GM12878 (cell line): ENCODE measurements around the gene MDK. TPM values are rescaled to one million over a fixed set of nuclear protein-coding genes. Genes with fewer than 3 reads are reported as not detected.

Experiments used
- ATAC-seq: fragments of 200-7000 bp; cut with Tn5 transposase; 3 replicates; pipeline ENCODE4 v1.9.1; 2020; ENCODE audit warnings: mild to moderate bottlenecking, moderate library complexity
- BruUV-seq: library from RNA; stranded (reverse); fragments of 400-500 nt; replicated peaks from 2 replicates; lab custom pipeline; 2021; lab: Mats Ljungman, UMichigan
- CTCF ChIA-PET: fragments of 300-600 bp; sonication (Branson Sonifier 250); formaldehyde crosslinking; extraction: SDS; loops from one replicate; lab custom pipeline; 2021; ENCODE audit warnings: inconsistent platforms; lab: Yijun Ruan, JAX
- POLR2A ChIA-PET: fragments of 350-600 bp; formaldehyde crosslinking; extraction: SDS; loops from one replicate; lab custom pipeline; 2021; ENCODE audit warnings: inconsistent platforms; lab: Charles Lee
- RAD21 ChIA-PET: fragments of 300-600 bp; sonication (Branson Sonifier 250); formaldehyde crosslinking; loops from one replicate; lab custom pipeline; 2023; ENCODE audit warnings: antibody characterized with exemption; ENCODE audit not compliant: unreplicated experiment; lab: Charles Lee
- SMC1A ChIA-PET: fragments of 300-600 bp; sonication (Branson Sonifier 250); formaldehyde crosslinking; loops from one replicate; lab custom pipeline; 2023; ENCODE audit not compliant: unreplicated experiment, uncharacterized antibody; lab: Charles Lee
- DNase-seq: peaks from one replicate; pipeline ENCODE4 v3.0.0-alpha.2; 2011; ENCODE audit warnings: low read depth, low spot score
- FAIRE-seq: peaks from 3 replicates; lab custom pipeline; 2011; peaks lifted over from hg19 to GRCh38; lab: Jason Lieb, UNC
- H2AFZ ChIP-seq: 2 replicates; pipeline ENCODE4 v1.6.0; 2011; ENCODE audit warnings: low read depth, low read length, control low read depth; ENCODE audit not compliant: control insufficient read depth
- H3K27ac ChIP-seq: 2 replicates; pipeline ENCODE4 v1.5.1; 2011; ENCODE audit warnings: control low read depth; ENCODE audit not compliant: control insufficient read depth, insufficient read depth
- H3K27me3 ChIP-seq, 2 experiments: replicated peaks in 1 of 2; 2 replicates each; pipeline versions ENCODE4 v1.6.0 to v1.6.1; 2011; ENCODE audit warnings: low read length in 1 of 2; ENCODE audit not compliant: control insufficient read depth in 2 of 2, insufficient read depth in 2 of 2
- H3K36me3 ChIP-seq, 2 experiments: 2 replicates each; pipeline ENCODE4 v1.5.1; 2011; ENCODE audit warnings: low read length in 1 of 2; ENCODE audit not compliant: control insufficient read depth in 2 of 2, insufficient read depth in 2 of 2
- H3K4me1 ChIP-seq: 2 replicates; pipeline ENCODE4 v1.6.1; 2011; ENCODE audit warnings: mild to moderate bottlenecking, low read length, moderate library complexity, mixed read lengths; ENCODE audit not compliant: control insufficient read depth, insufficient read depth
- H3K4me2 ChIP-seq: 2 replicates; pipeline ENCODE4 v1.6.0; 2011; ENCODE audit warnings: control low read depth; ENCODE audit not compliant: control insufficient read depth, insufficient read depth
- H3K4me3 ChIP-seq: fragments of 200-600 bp; sonication (generic); 2 replicates; pipeline ENCODE4 v1.5.1; 2016
- H3K79me2 ChIP-seq: 2 replicates; pipeline ENCODE4 v1.6.0; 2011; ENCODE audit warnings: low read length; ENCODE audit not compliant: control insufficient read depth, insufficient read depth
- H3K9ac ChIP-seq: 2 replicates; pipeline ENCODE4 v1.8.0; 2011; ENCODE audit warnings: low read length, control low read depth, mixed read lengths; ENCODE audit not compliant: control insufficient read depth, insufficient read depth
- H3K9me3 ChIP-seq: replicated peaks from 3 replicates; pipeline ENCODE4 v1.5.1; 2011; ENCODE audit warnings: mild to moderate bottlenecking, low read length; ENCODE audit not compliant: control insufficient read depth, insufficient read depth
- H4K20me1 ChIP-seq: 2 replicates; pipeline ENCODE4 v1.6.0; 2011; ENCODE audit not compliant: control insufficient read depth, insufficient read depth
- ASH2L ChIP-seq: fragments of 300-600, 200-600 bp; sonication (generic); IDR thresholded peaks from 2 replicates; pipeline ENCODE4 v1.6.1; 2017; ENCODE audit warnings: low read depth, mild to moderate bottlenecking, borderline replicate concordance
- CBFB ChIP-seq: IDR thresholded peaks from 2 replicates; pipeline ENCODE4 v1.6.1; 2016; ENCODE audit warnings: antibody characterized with exemption, low read depth
- IKZF1 ChIP-seq: fragments of 450-650 bp; conservative IDR thresholded peaks from 2 replicates; pipeline ENCODE4 v1.6.1; 2017; ENCODE audit warnings: antibody characterized with exemption, mild to moderate bottlenecking
- MTA2 ChIP-seq: fragments of 450-650 bp; IDR thresholded peaks from 2 replicates; pipeline ENCODE4 v1.6.1; 2016; ENCODE audit warnings: low read depth, mild to moderate bottlenecking, moderate library complexity
- NFYA ChIP-seq: IDR thresholded peaks from 2 replicates; pipeline ENCODE4 v1.6.1; 2011; ENCODE audit warnings: low read depth, mild to moderate bottlenecking, low read length, improper control_type of control experiment, borderline replicate concordance
- RB1 ChIP-seq: fragments of 450-650 bp; formaldehyde crosslinking; IDR thresholded peaks from 2 replicates; pipeline ENCODE4 v1.6.1; 2017; ENCODE audit warnings: mild to moderate bottlenecking, borderline replicate concordance
- REST ChIP-seq: IDR thresholded peaks from 2 replicates; pipeline ENCODE4 v1.6.1; 2012; ENCODE audit warnings: mild to moderate bottlenecking, low read depth, low read length
- RFX5 ChIP-seq: IDR thresholded peaks from 2 replicates; pipeline ENCODE4 v1.6.1; 2011; ENCODE audit warnings: low read depth, low read length, improper control_type of control experiment
- SIN3A ChIP-seq: IDR thresholded peaks from 2 replicates; pipeline ENCODE4 v1.6.1; 2012; ENCODE audit warnings: low read depth, low read length, improper control_type of control experiment
- SPI1 ChIP-seq: IDR thresholded peaks from 2 replicates; pipeline ENCODE4 v1.6.1; 2011; ENCODE audit warnings: low read depth, mild to moderate bottlenecking, low read length, moderate library complexity, borderline replicate concordance; ENCODE audit not compliant: insufficient read depth
- ZBTB4 ChIP-seq: fragments of 450-650 bp; formaldehyde crosslinking; IDR thresholded peaks from 2 replicates; pipeline ENCODE4 v1.4.0; 2022; ENCODE audit warnings: mild to moderate bottlenecking, moderate library complexity
- WGBS: methylation state at CpG from one replicate; pipeline ENCODE4 v1.1.6; 2016; ENCODE audit warnings: low lambda C conversion rate; ENCODE audit not compliant: insufficient replicate concordance, insufficient coverage; ENCODE audit errors: missing lambda C conversion rate; 5-methylcytosine and 5-hydroxymethylcytosine counted together
- in situ Hi-C: fragments of 300-500 bp; cut with MboI; formaldehyde crosslinking; loops from 9 replicates; pipeline ENCODE4 v1.14.3; 2018; ENCODE audit warnings: mixed read lengths
- intact Hi-C: fragments of 100-400 bp; cut with micrococcal nuclease; formaldehyde crosslinking; loops from one replicate; pipeline ENCODE4 v1.14.2; 2022; ENCODE audit not compliant: unreplicated experiment
- polyA plus RNA-seq, 11 experiments: library from polyadenylated mRNA; depleted of rRNA in 4 of 11; unstranded in 6 of 11; stranded (reverse) in 5 of 11; fragments of >200 nt; fragmentation: Nextera tagmentation in 4 of 11; fragmentation: Illumina TruSeq in 1 of 11; extraction: Ambion mirVana in 4 of 11; extraction: Trizol in 1 of 11; gene quantifications; 1 replicate in 1 of 11; 2 replicates in 10 of 11; pipeline versions ENCODE4 v1.2.1 to v1.2.3, GENCODE V29; 2011 to 2016; ENCODE audit warnings: inconsistent platforms in 2 of 11, missing spikeins in 2 of 11, low read depth in 1 of 11
- total RNA-seq, 4 experiments: library from RNA; depleted of rRNA in 3 of 4; stranded (reverse); fragments of >200 nt in 3 of 4; fragmentation: Illumina TruSeq in 1 of 4; extraction: Trizol in 1 of 4; gene quantifications; 2 replicates each; pipeline versions ENCODE4 v1.2.1 to v1.2.3, GENCODE V29; 2013 to 2021
- TF ChIP-seq, protein P1 (sequence below): IDR thresholded peaks from 2 replicates; pipeline ENCODE4 v1.6.1; 2012; ENCODE audit warnings: low read length, inconsistent platforms
- TF ChIP-seq, protein P2 (sequence below): fragments of 450-650 bp; IDR thresholded peaks from 2 replicates; pipeline ENCODE4 v1.6.1; 2018; ENCODE audit warnings: mild to moderate bottlenecking, low read depth, moderate library complexity; ENCODE audit not compliant: partially characterized antibody

Gene MDK
- total and polyA plus RNA-seq, 10 of the 15 experiments (the other 5 are each of a cell fraction or from before 2014, with no cell fraction given), result 0.77 to 17.8 (median 9.9) TPM

GRCh38 chr11:46404476-46405017 is 23.1 kb downstream of the MDK start:
- no peak overlapping the region for H3K4me3 ChIP-seq
- no peak for DNase-seq
- ChIA-PET POLR2A (no interaction called here), RAD21 (interaction anchor here (1.4 kb wide), 1 partner anchor 85 kb away, joined by 3 read pairs; no protein-coding TSS in a partner anchor), SMC1A (no interaction called here), CTCF (interaction anchor here (1.7 kb wide), 1 partner anchor 14 kb away, joined by 4 read pairs; no protein-coding TSS in a partner anchor)
- BruUV-seq, result no TSS peak
- peaks cover 14 to 21% of the 10 kb centered on the region in 2 experiments; a peak in 3 of 4 replicates for H3K36me3 ChIP-seq
- H3K9me3 ChIP-seq, result no peaks in the 10 kb centered on the region
- no peaks in the 10 kb centered on the region for H3K27me3 ChIP-seq
- FAIRE-seq, result no peak
- no peak overlapping the region for H2AFZ ChIP-seq
- no peaks in the 10 kb centered on the region; the same call in 1 of the 2 replicates for H4K20me1 ChIP-seq
- no peaks in the 10 kb centered on the region for H3K79me2 ChIP-seq
- H3K9ac ChIP-seq, result no peak overlapping the region; the same call in 1 of the 2 replicates
- intact Hi-C loops, result no loop called here
- H3K4me2 ChIP-seq, result no peak overlapping the region
- in situ Hi-C loops, result no loop called here
- no peaks in the 10 kb centered on the region for H3K4me1 ChIP-seq
- 96% methylated on average over 5 of the region's 5 CpGs for WGBS
- no peak overlapping the region for H3K27ac ChIP-seq
- ATAC-seq, result no peak
- TF ChIP-seq MTA2, result no peak
- TF ChIP-seq RFX5, result no peak
- no peak for TF ChIP-seq CBFB
- TF ChIP-seq REST, result no peak
- TF ChIP-seq SPI1, result no peak
- no peak for TF ChIP-seq IKZF1
- no peak for TF ChIP-seq NFYA
- no peak for TF ChIP-seq RB1
- no peak for TF ChIP-seq ASH2L
- TF ChIP-seq SIN3A, result no peak
- TF ChIP-seq ZBTB4 (CRISPR knock-in tag), result no peak
- TF ChIP-seq, protein P1, sequence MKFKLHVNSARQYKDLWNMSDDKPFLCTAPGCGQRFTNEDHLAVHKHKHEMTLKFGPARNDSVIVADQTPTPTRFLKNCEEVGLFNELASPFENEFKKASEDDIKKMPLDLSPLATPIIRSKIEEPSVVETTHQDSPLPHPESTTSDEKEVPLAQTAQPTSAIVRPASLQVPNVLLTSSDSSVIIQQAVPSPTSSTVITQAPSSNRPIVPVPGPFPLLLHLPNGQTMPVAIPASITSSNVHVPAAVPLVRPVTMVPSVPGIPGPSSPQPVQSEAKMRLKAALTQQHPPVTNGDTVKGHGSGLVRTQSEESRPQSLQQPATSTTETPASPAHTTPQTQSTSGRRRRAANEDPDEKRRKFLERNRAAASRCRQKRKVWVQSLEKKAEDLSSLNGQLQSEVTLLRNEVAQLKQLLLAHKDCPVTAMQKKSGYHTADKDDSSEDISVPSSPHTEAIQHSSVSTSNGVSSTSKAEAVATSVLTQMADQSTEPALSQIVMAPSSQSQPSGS, result no peak
- TF ChIP-seq, protein P2, sequence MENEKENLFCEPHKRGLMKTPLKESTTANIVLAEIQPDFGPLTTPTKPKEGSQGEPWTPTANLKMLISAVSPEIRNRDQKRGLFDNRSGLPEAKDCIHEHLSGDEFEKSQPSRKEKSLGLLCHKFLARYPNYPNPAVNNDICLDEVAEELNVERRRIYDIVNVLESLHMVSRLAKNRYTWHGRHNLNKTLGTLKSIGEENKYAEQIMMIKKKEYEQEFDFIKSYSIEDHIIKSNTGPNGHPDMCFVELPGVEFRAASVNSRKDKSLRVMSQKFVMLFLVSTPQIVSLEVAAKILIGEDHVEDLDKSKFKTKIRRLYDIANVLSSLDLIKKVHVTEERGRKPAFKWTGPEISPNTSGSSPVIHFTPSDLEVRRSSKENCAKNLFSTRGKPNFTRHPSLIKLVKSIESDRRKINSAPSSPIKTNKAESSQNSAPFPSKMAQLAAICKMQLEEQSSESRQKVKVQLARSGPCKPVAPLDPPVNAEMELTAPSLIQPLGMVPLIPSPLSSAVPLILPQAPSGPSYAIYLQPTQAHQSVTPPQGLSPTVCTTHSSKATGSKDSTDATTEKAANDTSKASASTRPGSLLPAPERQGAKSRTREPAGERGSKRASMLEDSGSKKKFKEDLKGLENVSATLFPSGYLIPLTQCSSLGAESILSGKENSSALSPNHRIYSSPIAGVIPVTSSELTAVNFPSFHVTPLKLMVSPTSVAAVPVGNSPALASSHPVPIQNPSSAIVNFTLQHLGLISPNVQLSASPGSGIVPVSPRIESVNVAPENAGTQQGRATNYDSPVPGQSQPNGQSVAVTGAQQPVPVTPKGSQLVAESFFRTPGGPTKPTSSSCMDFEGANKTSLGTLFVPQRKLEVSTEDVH, result no peak
